Bronchial epithelial cell (primary cell): Measurements from ENCODE around the gene OPTC. TPM values are rescaled to one million over a fixed set of nuclear protein-coding genes. Genes with fewer than 3 reads are reported as not detected.

Experiments used
- DNase-seq: peaks from one replicate; pipeline ENCODE4 v3.0.0-alpha.2; 2010; ENCODE audit warnings: low read depth
- FAIRE-seq: peaks from 2 replicates; lab custom pipeline; 2011; peaks lifted over from hg19 to GRCh38; lab: Jason Lieb, UNC
- H3K27me3 ChIP-seq: 2 replicates; pipeline ENCODE4 v1.5.1; 2011; ENCODE audit warnings: low read length; ENCODE audit not compliant: control insufficient read depth, insufficient read depth
- H3K36me3 ChIP-seq: 2 replicates; pipeline ENCODE4 v1.5.1; 2011; ENCODE audit warnings: low read length; ENCODE audit not compliant: control insufficient read depth, insufficient read depth
- H3K4me3 ChIP-seq: 2 replicates; pipeline ENCODE4 v1.5.1; 2011; ENCODE audit warnings: mild to moderate bottlenecking, low read depth, low read length, control low read depth
- total RNA-seq: library from RNA; depleted of rRNA; stranded (reverse); fragments of >200 nt; gene quantifications from 2 replicates; pipeline ENCODE4 v1.2.1, GENCODE V29; 2014
- TF ChIP-seq, protein P1 (sequence below): IDR thresholded peaks from 2 replicates; pipeline ENCODE4 v1.5.1; 2011; ENCODE audit warnings: mild to moderate bottlenecking, moderate library complexity, low read length, control low read depth, inconsistent platforms; ENCODE audit not compliant: insufficient read depth, severe bottlenecking

Gene OPTC
- total RNA-seq, 1 donor from 2014 or later = not detected

DNA sequence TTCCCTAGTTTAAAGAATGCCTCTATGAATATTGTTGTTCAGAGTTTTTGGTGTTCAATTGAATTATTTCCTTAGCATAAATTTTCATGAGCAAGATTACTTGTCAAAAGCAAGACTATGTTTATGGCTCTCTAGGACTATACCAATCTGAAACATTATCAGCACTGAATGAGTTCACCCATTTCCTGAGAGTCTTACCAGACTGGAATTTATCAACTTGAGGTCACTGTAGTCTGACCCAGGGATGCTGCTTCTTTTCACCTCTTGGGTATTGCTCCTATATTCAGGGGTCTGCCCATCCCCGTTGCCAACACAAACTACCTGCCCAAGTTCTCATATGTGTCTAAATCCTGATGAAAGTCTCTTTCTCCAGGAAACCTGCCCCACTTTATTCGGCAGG is 42.6 kb downstream of the OPTC start:
- DNase-seq (peak; percentile 57), FAIRE-seq (no peak)
- Histone ChIP-seq H3K4me3 (no peak overlapping the region), H3K27me3 (no peaks in the 10 kb centered on the region), H3K36me3 (no peaks in the 10 kb centered on the region)
- TF ChIP-seq, protein P1, sequence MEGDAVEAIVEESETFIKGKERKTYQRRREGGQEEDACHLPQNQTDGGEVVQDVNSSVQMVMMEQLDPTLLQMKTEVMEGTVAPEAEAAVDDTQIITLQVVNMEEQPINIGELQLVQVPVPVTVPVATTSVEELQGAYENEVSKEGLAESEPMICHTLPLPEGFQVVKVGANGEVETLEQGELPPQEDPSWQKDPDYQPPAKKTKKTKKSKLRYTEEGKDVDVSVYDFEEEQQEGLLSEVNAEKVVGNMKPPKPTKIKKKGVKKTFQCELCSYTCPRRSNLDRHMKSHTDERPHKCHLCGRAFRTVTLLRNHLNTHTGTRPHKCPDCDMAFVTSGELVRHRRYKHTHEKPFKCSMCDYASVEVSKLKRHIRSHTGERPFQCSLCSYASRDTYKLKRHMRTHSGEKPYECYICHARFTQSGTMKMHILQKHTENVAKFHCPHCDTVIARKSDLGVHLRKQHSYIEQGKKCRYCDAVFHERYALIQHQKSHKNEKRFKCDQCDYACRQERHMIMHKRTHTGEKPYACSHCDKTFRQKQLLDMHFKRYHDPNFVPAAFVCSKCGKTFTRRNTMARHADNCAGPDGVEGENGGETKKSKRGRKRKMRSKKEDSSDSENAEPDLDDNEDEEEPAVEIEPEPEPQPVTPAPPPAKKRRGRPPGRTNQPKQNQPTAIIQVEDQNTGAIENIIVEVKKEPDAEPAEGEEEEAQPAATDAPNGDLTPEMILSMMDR = no peak

DNA sequence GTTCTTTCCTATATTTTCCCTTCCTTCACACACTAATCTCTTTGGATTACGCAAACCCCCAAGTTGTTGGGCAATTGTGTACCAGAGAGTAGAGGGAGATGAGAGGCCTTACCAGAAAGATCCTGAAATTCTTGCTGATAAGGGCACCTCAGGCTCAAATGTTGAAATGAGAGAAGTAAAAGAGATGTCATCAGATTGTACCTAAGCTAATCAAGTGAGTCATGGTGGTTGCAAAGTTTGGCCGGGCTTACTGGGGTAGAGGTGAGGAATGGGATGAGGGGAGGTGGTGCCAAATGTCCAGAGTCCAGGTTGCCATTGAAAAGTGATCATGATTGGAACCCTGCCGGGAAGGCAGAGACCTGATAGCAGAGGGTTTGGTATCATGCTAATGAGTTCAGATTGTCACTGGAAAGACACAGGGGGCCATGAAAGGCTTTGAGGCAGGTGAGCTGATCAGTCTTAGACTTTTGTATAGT is 43.1 kb downstream of the OPTC start:
- DNase-seq (peak; percentile 87), FAIRE-seq (no peak)
- Histone ChIP-seq H3K36me3 (no peaks in the 10 kb centered on the region), H3K4me3 (no peak overlapping the region), H3K27me3 (no peaks in the 10 kb centered on the region)
- TF ChIP-seq, protein P1 = no peak

DNA sequence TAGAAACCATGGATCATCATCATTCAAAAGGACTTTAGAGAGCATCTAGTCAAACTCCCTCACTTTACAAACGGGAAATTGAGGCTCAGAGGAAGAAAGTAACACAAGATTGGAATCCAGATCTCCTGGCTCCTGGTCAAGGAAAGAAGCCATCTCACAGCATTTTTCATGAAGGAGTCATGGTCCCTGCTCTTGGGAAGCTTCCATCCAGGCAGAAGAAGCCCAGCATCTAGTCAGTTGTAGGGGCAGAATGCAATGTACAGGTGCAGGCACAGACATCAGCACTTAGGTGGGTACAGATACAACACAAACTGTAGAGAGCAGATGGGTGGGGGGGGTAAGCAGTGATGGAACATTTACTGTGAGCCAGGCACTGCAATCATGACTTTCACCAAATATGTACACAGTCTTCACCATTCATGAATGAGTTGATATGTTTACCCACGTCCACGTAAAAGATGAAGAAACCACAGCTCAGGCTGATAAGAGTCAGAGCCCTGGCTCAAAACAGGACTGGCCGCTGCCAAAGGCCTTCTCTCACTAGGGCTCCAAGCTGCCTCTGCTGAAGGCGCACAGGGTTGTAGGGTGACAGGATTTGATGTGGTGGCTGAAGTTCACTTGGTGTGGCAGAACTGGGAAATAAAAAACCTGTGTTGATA is 44.0 kb downstream of the OPTC start:
- TF ChIP-seq, protein P1 = no peak
- Histone ChIP-seq H3K4me3 (no peak overlapping the region), H3K27me3 (no peaks in the 10 kb centered on the region), H3K36me3 (no peaks in the 10 kb centered on the region)
- FAIRE-seq (no peak), DNase-seq (peak; percentile 70)

DNA sequence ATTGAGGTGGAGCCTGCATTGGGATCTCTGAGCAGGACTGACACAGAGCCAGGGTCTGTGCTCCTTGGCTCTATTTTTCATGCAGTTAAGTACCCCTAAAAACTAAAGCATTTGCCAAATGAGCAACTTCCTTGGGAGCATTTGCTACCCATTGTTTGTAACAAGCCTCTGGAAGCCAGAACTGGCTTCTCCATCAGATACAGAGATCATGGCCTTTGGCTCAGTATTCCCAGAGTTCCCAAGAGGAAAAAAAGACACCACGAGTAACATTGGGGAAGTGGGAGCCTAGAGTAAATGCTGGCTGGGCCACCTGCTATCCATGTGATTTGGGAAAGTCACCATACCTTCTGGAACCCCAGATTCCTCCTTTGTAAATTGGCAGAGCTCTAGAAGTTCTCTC is 44.8 kb downstream of the OPTC start:
- FAIRE-seq (no peak), DNase-seq (no peak)
- no peaks in the 10 kb centered on the region for H3K36me3 ChIP-seq
- H3K4me3 ChIP-seq = no peak overlapping the region
- no peaks in the 10 kb centered on the region for H3K27me3 ChIP-seq
- TF ChIP-seq, protein P1 = no peak

DNA sequence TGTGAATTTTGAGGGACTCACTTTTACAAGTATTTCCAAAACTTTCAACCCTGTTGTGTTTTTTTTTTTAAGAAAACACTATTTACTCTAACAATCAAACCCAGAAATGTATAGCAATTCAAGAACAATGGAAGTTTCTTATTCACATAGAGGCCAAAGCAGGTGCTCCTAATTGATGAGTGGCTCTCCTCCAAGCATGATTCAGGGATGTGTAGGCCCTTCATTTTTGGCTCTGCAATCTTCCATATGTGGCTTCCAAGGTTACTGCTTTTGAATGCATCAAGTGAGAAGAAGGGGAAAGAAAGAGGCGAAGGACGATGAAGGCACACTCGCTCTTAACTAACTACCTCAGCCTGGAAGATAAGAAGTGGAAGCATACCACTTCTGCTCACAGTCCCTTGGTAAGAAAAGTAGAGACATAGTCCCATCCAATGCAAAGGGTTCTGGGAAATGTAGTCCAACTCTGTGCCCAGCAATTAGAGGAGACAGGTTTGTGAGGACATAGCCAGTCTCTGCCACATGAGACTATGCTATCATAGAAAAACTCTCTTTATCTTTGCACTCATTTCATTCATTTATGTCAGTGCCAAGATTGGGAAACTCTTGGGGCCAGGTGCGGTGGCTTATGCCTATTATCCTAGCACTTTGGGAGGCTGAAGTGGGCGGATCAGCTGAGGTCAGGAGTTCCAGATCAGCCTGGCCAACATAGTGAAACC is 46.0 kb downstream of the OPTC start:
- no peak overlapping the region for H3K4me3 ChIP-seq
- FAIRE-seq (no peak), DNase-seq (no peak)
- H3K36me3 ChIP-seq = no peaks in the 10 kb centered on the region
- H3K27me3 ChIP-seq = no peaks in the 10 kb centered on the region
- TF ChIP-seq, protein P1 = no peak
